ENCODE measurements around the gene ADAM29. TPM values are rescaled to one million over a fixed set of nuclear protein-coding genes. Genes with fewer than 3 reads are reported as not detected.
"Not testable (repeated sequence)": the region's sequence is repeated elsewhere in the genome, so short reads cannot be mapped to it uniquely, and the experiment has no call there.

Gene ADAM29
- polyA plus RNA-seq (2013, experiment 1 of 2): not detected
- polyA plus RNA-seq (2013, experiment 2 of 2): not detected

- Histone ChIP-seq H3K4me3 (ENCODE audit: low read length) (no peak within 1 kb of the TSS), H3K4me1 (ENCODE audit: insufficient read depth, low read length) (no peaks in the 10 kb centered on the region), H3K9me3 (ENCODE audit: insufficient read depth, low read depth, low read length) (no peaks in the 10 kb centered on the region), H3K9ac (ENCODE audit: low read depth, low read length) (no peak within 1 kb of the TSS), H3K27me3 (ENCODE audit: insufficient read depth, low read length) (no peaks in the 10 kb centered on the region), H3K36me3 (ENCODE audit: insufficient read depth, low read length) (no peaks in the 10 kb centered on the region), H3K27ac (ENCODE audit: low read depth, low read length) (no peak within 1 kb of the TSS)
- 97% methylated on average over 5 of the region's 5 CpGs for WGBS
These were observed at the start of gene ADAM29 for GRCh38 chr4:174918058-174918457. Gene ADAM29, plus strand, starts transcription at chr4:174918358. Its CDS starts 57,168 bp downstream, at chr4:174975526.

- no peaks in the 10 kb centered on the region for H3K9me3 ChIP-seq (ENCODE audit: insufficient read depth, low read depth, low read length)
These were observed 48.8 kb upstream of the ADAM29 start for GRCh38 chr4:174869339-174869738.

GRCh38 chr4:174870311-174870710 lies 47.8 kb upstream of the ADAM29 start:
- no peak overlapping the region for H3K27ac ChIP-seq (ENCODE audit: low read depth, low read length)
- no peaks in the 10 kb centered on the region for H3K27me3 ChIP-seq (ENCODE audit: insufficient read depth, low read length)
- no peak overlapping the region for H3K9ac ChIP-seq (ENCODE audit: low read depth, low read length)
- H3K4me3 ChIP-seq (ENCODE audit: low read length): no peak overlapping the region
- H3K4me1 ChIP-seq (ENCODE audit: insufficient read depth, low read length): no peaks in the 10 kb centered on the region
- H3K9me3 ChIP-seq (ENCODE audit: insufficient read depth, low read depth, low read length): no peaks in the 10 kb centered on the region
- no peaks in the 10 kb centered on the region for H3K36me3 ChIP-seq (ENCODE audit: insufficient read depth, low read length)
- 96% methylated on average over 2 of the region's 2 CpGs for WGBS

More at GRCh38 chr4:174869339-174869738, 48.8 kb upstream of the ADAM29 start:
- no peaks in the 10 kb centered on the region for H3K36me3 ChIP-seq (ENCODE audit: insufficient read depth, low read length)
- H3K9ac ChIP-seq (ENCODE audit: low read depth, low read length): no peak overlapping the region
- H3K27me3 ChIP-seq (ENCODE audit: insufficient read depth, low read length): no peaks in the 10 kb centered on the region
- no peaks in the 10 kb centered on the region for H3K4me1 ChIP-seq (ENCODE audit: insufficient read depth, low read length)
- H3K27ac ChIP-seq (ENCODE audit: low read depth, low read length): no peak overlapping the region
- 95% methylated on average over 3 of the region's 3 CpGs for WGBS
- H3K4me3 ChIP-seq (ENCODE audit: low read length): no peak overlapping the region

- Histone ChIP-seq H3K27me3 (ENCODE audit: insufficient read depth, low read length) (no peaks in the 10 kb centered on the region), H3K9me3 (ENCODE audit: insufficient read depth, low read depth, low read length) (no peaks in the 10 kb centered on the region), H3K4me1 (ENCODE audit: insufficient read depth, low read length) (no peaks in the 10 kb centered on the region), H3K36me3 (ENCODE audit: insufficient read depth, low read length) (no peaks in the 10 kb centered on the region), H3K9ac (ENCODE audit: low read depth, low read length) (no peak overlapping the region), H3K27ac (ENCODE audit: low read depth, low read length) (no peak overlapping the region), H3K4me3 (ENCODE audit: low read length) (no peak overlapping the region)
These were observed 46.8 kb upstream of the ADAM29 start for GRCh38 chr4:174871407-174871806.

GRCh38 chr4:174873146-174873545 lies 45.0 kb upstream of the ADAM29 start:
- H3K36me3 ChIP-seq (ENCODE audit: insufficient read depth, low read length); H3K27me3 ChIP-seq (ENCODE audit: insufficient read depth, low read length); H3K9me3 ChIP-seq (ENCODE audit: insufficient read depth, low read depth, low read length); H3K4me1 ChIP-seq (ENCODE audit: insufficient read depth, low read length); H3K27ac ChIP-seq (ENCODE audit: low read depth, low read length); H3K4me3 ChIP-seq (ENCODE audit: low read length); H3K9ac ChIP-seq (ENCODE audit: low read depth, low read length): not testable (repeated sequence)
- WGBS: 89% methylated on average over 3 of the region's 4 CpGs

GRCh38 chr4:174873931-174874330 lies 44.2 kb upstream of the ADAM29 start:
- no peak overlapping the region for H3K4me3 ChIP-seq (ENCODE audit: low read length)
- 13% methylated on average over 1 of the region's 1 CpG for WGBS
- no peak overlapping the region for H3K27ac ChIP-seq (ENCODE audit: low read depth, low read length)
- H3K9ac ChIP-seq (ENCODE audit: low read depth, low read length): no peak overlapping the region
- no peaks in the 10 kb centered on the region for H3K9me3 ChIP-seq (ENCODE audit: insufficient read depth, low read depth, low read length)
- no peaks in the 10 kb centered on the region for H3K4me1 ChIP-seq (ENCODE audit: insufficient read depth, low read length)
- H3K36me3 ChIP-seq (ENCODE audit: insufficient read depth, low read length): no peaks in the 10 kb centered on the region
- H3K27me3 ChIP-seq (ENCODE audit: insufficient read depth, low read length): no peaks in the 10 kb centered on the region

GRCh38 chr4:174874898-174875297 lies 43.3 kb upstream of the ADAM29 start:
- H3K9me3 ChIP-seq (ENCODE audit: insufficient read depth, low read depth, low read length): no peaks in the 10 kb centered on the region
- H3K36me3 ChIP-seq (ENCODE audit: insufficient read depth, low read length): no peaks in the 10 kb centered on the region
- 100% methylated on average over 1 of the region's 1 CpG for WGBS
- H3K27ac ChIP-seq (ENCODE audit: low read depth, low read length): no peak overlapping the region
- no peak overlapping the region for H3K9ac ChIP-seq (ENCODE audit: low read depth, low read length)
- no peaks in the 10 kb centered on the region for H3K4me1 ChIP-seq (ENCODE audit: insufficient read depth, low read length)
- H3K27me3 ChIP-seq (ENCODE audit: insufficient read depth, low read length): no peaks in the 10 kb centered on the region
- H3K4me3 ChIP-seq (ENCODE audit: low read length): no peak overlapping the region

GRCh38 chr4:174880001-174880400 lies 38.2 kb upstream of the ADAM29 start:
- Histone ChIP-seq H3K4me1 (ENCODE audit: insufficient read depth, low read length) (no peaks in the 10 kb centered on the region), H3K27ac (ENCODE audit: low read depth, low read length) (no peak overlapping the region)

GRCh38 chr4:174882317-174882992 lies 35.7 kb upstream of the ADAM29 start:
- Histone ChIP-seq H3K27me3 (ENCODE audit: insufficient read depth, low read length) (no peaks in the 10 kb centered on the region), H3K4me1 (ENCODE audit: insufficient read depth, low read length) (no peaks in the 10 kb centered on the region), H3K4me3 (ENCODE audit: low read length) (no peak overlapping the region), H3K9ac (ENCODE audit: low read depth, low read length) (no peak overlapping the region), H3K36me3 (ENCODE audit: insufficient read depth, low read length) (no peaks in the 10 kb centered on the region), H3K9me3 (ENCODE audit: insufficient read depth, low read depth, low read length) (no peaks in the 10 kb centered on the region), H3K27ac (ENCODE audit: low read depth, low read length) (no peak overlapping the region)
- WGBS: 95% methylated on average over 6 of the region's 6 CpGs

More at GRCh38 chr4:174880001-174880400, 38.2 kb upstream of the ADAM29 start:
- no peak overlapping the region for H3K9ac ChIP-seq (ENCODE audit: low read depth, low read length)
- H3K36me3 ChIP-seq (ENCODE audit: insufficient read depth, low read length): no peaks in the 10 kb centered on the region
- WGBS: 94% methylated on average over 5 of the region's 7 CpGs
- H3K27me3 ChIP-seq (ENCODE audit: insufficient read depth, low read length): no peaks in the 10 kb centered on the region
- no peaks in the 10 kb centered on the region for H3K9me3 ChIP-seq (ENCODE audit: insufficient read depth, low read depth, low read length)
- no peak overlapping the region for H3K4me3 ChIP-seq (ENCODE audit: low read length)

GRCh38 chr4:174907508-174907907 lies 10.7 kb upstream of the ADAM29 start:
- Histone ChIP-seq H3K9ac (ENCODE audit: low read depth, low read length) (no peak overlapping the region), H3K4me1 (ENCODE audit: insufficient read depth, low read length) (no peaks in the 10 kb centered on the region), H3K4me3 (ENCODE audit: low read length) (no peak overlapping the region), H3K36me3 (ENCODE audit: insufficient read depth, low read length) (no peaks in the 10 kb centered on the region), H3K9me3 (ENCODE audit: insufficient read depth, low read depth, low read length) (peaks cover 22% of the 10 kb centered on the region; the same call in 1 of the 2 replicates), H3K27me3 (ENCODE audit: insufficient read depth, low read length) (no peaks in the 10 kb centered on the region), H3K27ac (ENCODE audit: low read depth, low read length) (no peak overlapping the region)

GRCh38 chr4:174910271-174910670 lies 7.9 kb upstream of the ADAM29 start:
- H3K36me3 ChIP-seq (ENCODE audit: insufficient read depth, low read length): no peaks in the 10 kb centered on the region
- peaks cover 16% of the 10 kb centered on the region; the same call in 1 of the 2 replicates for H3K9me3 ChIP-seq (ENCODE audit: insufficient read depth, low read depth, low read length)
- H3K4me1 ChIP-seq (ENCODE audit: insufficient read depth, low read length): no peaks in the 10 kb centered on the region
- no peak overlapping the region for H3K27ac ChIP-seq (ENCODE audit: low read depth, low read length)
- 67% methylated on average over 1 of the region's 1 CpG for WGBS
- H3K4me3 ChIP-seq (ENCODE audit: low read length): no peak overlapping the region
- no peak overlapping the region for H3K9ac ChIP-seq (ENCODE audit: low read depth, low read length)
- no peaks in the 10 kb centered on the region for H3K27me3 ChIP-seq (ENCODE audit: insufficient read depth, low read length)
